Astrocyte (in vitro differentiated cells and primary cell): ENCODE data around the gene CISH. TPM values are rescaled to one million over a fixed set of nuclear protein-coding genes. Genes with fewer than 3 reads are reported as not detected.

Experiments used
- DNase-seq: peaks from one replicate; pipeline ENCODE4 v3.0.0-alpha.2; 2010; ENCODE audit warnings: low read depth
- FAIRE-seq: peaks from 2 replicates; lab custom pipeline; 2011; peaks lifted over from hg19 to GRCh38; lab: Jason Lieb, UNC
- H2AFZ ChIP-seq: 2 replicates; pipeline ENCODE4 v1.6.0; 2012; ENCODE audit warnings: low read depth, low read length, inconsistent platforms
- H3K27ac ChIP-seq: 2 replicates; pipeline ENCODE4 v1.5.1; 2011; ENCODE audit warnings: low read depth, low read length, inconsistent platforms
- H3K27me3 ChIP-seq: 2 replicates; pipeline ENCODE4 v1.6.0; 2011; ENCODE audit warnings: low read length, inconsistent platforms; ENCODE audit not compliant: insufficient read depth
- H3K36me3 ChIP-seq: 2 replicates; pipeline ENCODE4 v1.5.1; 2011; ENCODE audit warnings: low read length, inconsistent platforms; ENCODE audit not compliant: insufficient read depth
- H3K4me1 ChIP-seq: 2 replicates; pipeline ENCODE4 v1.5.1; 2011; ENCODE audit warnings: low read length, inconsistent platforms; ENCODE audit not compliant: insufficient read depth
- H3K4me2 ChIP-seq: 2 replicates; pipeline ENCODE4 v1.6.0; 2012; ENCODE audit warnings: low read length, inconsistent platforms
- H3K4me3 ChIP-seq: 2 replicates; pipeline ENCODE4 v1.5.1; 2011; ENCODE audit warnings: low read depth, mild to moderate bottlenecking, low read length, inconsistent platforms; ENCODE audit not compliant: insufficient read depth
- H3K79me2 ChIP-seq: 2 replicates; pipeline ENCODE4 v1.6.0; 2012; ENCODE audit warnings: mild to moderate bottlenecking, low read length, inconsistent platforms; ENCODE audit not compliant: insufficient read depth
- H3K9ac ChIP-seq: 2 replicates; pipeline ENCODE4 v1.6.0; 2012; ENCODE audit warnings: mild to moderate bottlenecking, low read length, inconsistent platforms
- H3K9me3 ChIP-seq: 2 replicates; pipeline ENCODE4 v1.5.1; 2012; ENCODE audit warnings: low read depth, mild to moderate bottlenecking, low read length, inconsistent platforms; ENCODE audit not compliant: insufficient read depth
- H4K20me1 ChIP-seq: 2 replicates; pipeline ENCODE4 v1.6.0; 2012; ENCODE audit warnings: low read length, inconsistent platforms; ENCODE audit not compliant: insufficient read depth
- H3K27ac Mint-ChIP-seq: one replicate; pipeline ENCODE4 v1.8.0; 2021; ENCODE audit warnings: mild to moderate bottlenecking, mixed read lengths; ENCODE audit not compliant: unreplicated experiment
- H3K27me3 Mint-ChIP-seq: one replicate; pipeline ENCODE4 v1.8.0; 2021; ENCODE audit warnings: low read depth, mixed read lengths; ENCODE audit not compliant: unreplicated experiment
- H3K36me3 Mint-ChIP-seq: one replicate; pipeline ENCODE4 v1.8.0; 2021; ENCODE audit warnings: low read depth, mixed read lengths; ENCODE audit not compliant: unreplicated experiment
- H3K4me1 Mint-ChIP-seq: one replicate; pipeline ENCODE4 v1.8.0; 2021; ENCODE audit warnings: low read depth, mixed read lengths; ENCODE audit not compliant: unreplicated experiment
- H3K4me3 Mint-ChIP-seq: one replicate; pipeline ENCODE4 v1.8.0; 2021; ENCODE audit warnings: mild to moderate bottlenecking, moderate library complexity, mixed read lengths; ENCODE audit not compliant: unreplicated experiment
- H3K9me3 Mint-ChIP-seq: one replicate; pipeline ENCODE4 v1.8.0; 2021; ENCODE audit warnings: mild to moderate bottlenecking, mixed read lengths; ENCODE audit not compliant: unreplicated experiment
- CTCF ChIP-seq: IDR thresholded peaks from 2 replicates; pipeline ENCODE4 v1.5.1; 2011; ENCODE audit warnings: low read depth, mild to moderate bottlenecking, inconsistent platforms, low read length, moderate library complexity; ENCODE audit not compliant: insufficient read depth
- EZH2 ChIP-seq: IDR thresholded peaks from 2 replicates; pipeline ENCODE4 v1.6.1; 2012; ENCODE audit warnings: mild to moderate bottlenecking, low read length, inconsistent platforms; ENCODE audit not compliant: insufficient read depth
- total RNA-seq: library from RNA; stranded (reverse); gene quantifications from 2 replicates; pipeline ENCODE4 v1.2.1, GENCODE V29; 2021

The CISH gene
- total RNA-seq, 1 donor from 2014 or later: 1.2 TPM

GRCh38 chr3:50653937-50654595, 42.5 kb upstream of the CISH start:
- Mint-ChIP-seq H3K27me3 (peaks cover 36% of the 10 kb centered on the region), H3K4me3 (no peak overlapping the region), H3K27ac (no peak overlapping the region), H3K36me3 (no peaks in the 10 kb centered on the region), H3K9me3 (no peaks in the 10 kb centered on the region), H3K4me1 (peaks cover 13% of the 10 kb centered on the region)
- H3K4me3 ChIP-seq: no peak overlapping the region
- no peak overlapping the region for H3K27ac ChIP-seq
- no peaks in the 10 kb centered on the region for H3K36me3 ChIP-seq
- no peak overlapping the region for H3K4me2 ChIP-seq
- H3K27me3 ChIP-seq: no peaks in the 10 kb centered on the region
- H3K79me2 ChIP-seq: no peaks in the 10 kb centered on the region
- no peaks in the 10 kb centered on the region for H4K20me1 ChIP-seq
- no peak for TF ChIP-seq CTCF
- TF ChIP-seq EZH2: no peak
- H3K4me1 ChIP-seq: peaks cover 5% of the 10 kb centered on the region
- DNase-seq: no peak
- no peak for FAIRE-seq
- no peak overlapping the region for H3K9ac ChIP-seq
- H2AFZ ChIP-seq: no peak overlapping the region
- H3K9me3 ChIP-seq: no peaks in the 10 kb centered on the region

- Histone ChIP-seq H3K4me1 (peaks cover 5% of the 10 kb centered on the region), H3K79me2 (no peaks in the 10 kb centered on the region), H4K20me1 (no peaks in the 10 kb centered on the region), H3K27me3 (no peaks in the 10 kb centered on the region), H2AFZ (no peak overlapping the region), H3K9ac (no peak overlapping the region), H3K9me3 (no peaks in the 10 kb centered on the region), H3K27ac (no peak overlapping the region), H3K4me3 (no peak overlapping the region), H3K36me3 (no peaks in the 10 kb centered on the region), H3K4me2 (no peak overlapping the region)
- DNase-seq (no peak), FAIRE-seq (no peak)
- Mint-ChIP-seq H3K27ac (no peak overlapping the region), H3K4me3 (no peak overlapping the region), H3K36me3 (no peaks in the 10 kb centered on the region), H3K4me1 (peaks cover 9% of the 10 kb centered on the region), H3K27me3 (peaks cover 30% of the 10 kb centered on the region), H3K9me3 (no peaks in the 10 kb centered on the region)
- TF ChIP-seq EZH2 (no peak), CTCF (peak; percentile 4)
Measured at GRCh38 chr3:50652709-50653108, 41.1 kb upstream of the CISH start.

GRCh38 chr3:50651920-50652529, 40.5 kb upstream of the CISH start:
- TF ChIP-seq EZH2 (no peak), CTCF (no peak)
- DNase-seq (no peak), FAIRE-seq (no peak)
- H3K9ac ChIP-seq: no peak overlapping the region
- no peaks in the 10 kb centered on the region for H3K9me3 ChIP-seq
- H2AFZ ChIP-seq: no peak overlapping the region
- no peak overlapping the region for H3K4me2 ChIP-seq
- H3K27me3 Mint-ChIP-seq: peaks cover 27% of the 10 kb centered on the region
- no peaks in the 10 kb centered on the region for H3K36me3 Mint-ChIP-seq
- H3K4me3 Mint-ChIP-seq: no peak overlapping the region
- no peak overlapping the region for H3K27ac Mint-ChIP-seq
- H3K4me1 ChIP-seq: peaks cover 5% of the 10 kb centered on the region
- no peak overlapping the region for H3K4me3 ChIP-seq
- no peak overlapping the region for H3K27ac ChIP-seq
- peaks cover 9% of the 10 kb centered on the region for H3K4me1 Mint-ChIP-seq
- H3K36me3 ChIP-seq: no peaks in the 10 kb centered on the region
- H3K79me2 ChIP-seq: no peaks in the 10 kb centered on the region
- H4K20me1 ChIP-seq: no peaks in the 10 kb centered on the region
- H3K27me3 ChIP-seq: no peaks in the 10 kb centered on the region
- peaks cover 2% of the 10 kb centered on the region for H3K9me3 Mint-ChIP-seq
